Psoas muscle (tissue), 8 donors: Measurements from ENCODE around the gene CXXC4. TPM values are rescaled to one million over a fixed set of nuclear protein-coding genes. Genes with fewer than 3 reads are reported as not detected.

Source experiments
- ATAC-seq, 4 donors: fragments of 200-7000 bp; cut with Tn5 transposase; one replicate each; pipeline ENCODE4 v1.9.1; 2020; ENCODE audit warnings: moderate library complexity in 3 of 4, mild to moderate bottlenecking in 2 of 4
- DNase-seq, 2 donors: peaks; one replicate each; pipeline ENCODE4 v3.0.0-alpha.2; 2020
- H3K27ac ChIP-seq: fragments of 200-600 bp; one replicate; pipeline ENCODE4 v1.8.0; 2022
- H3K27me3 ChIP-seq, 3 donors: fragments of 200-600 bp in 1 of 3; one replicate each; pipeline versions ENCODE4 v1.6.1 to v1.8.0; 2013 to 2022; ENCODE audit warnings: low read length in 2 of 3, mild to moderate bottlenecking in 2 of 3, moderate library complexity in 1 of 3; ENCODE audit not compliant: insufficient read depth in 3 of 3
- H3K36me3 ChIP-seq, 2 donors: fragments of 200-600 bp in 1 of 2; one replicate each; pipeline versions ENCODE4 v1.6.1 to v1.8.0; 2013 to 2022; ENCODE audit warnings: low read depth in 1 of 2, mild to moderate bottlenecking in 1 of 2, moderate library complexity in 1 of 2; ENCODE audit not compliant: insufficient read depth in 1 of 2
- H3K4me1 ChIP-seq: fragments of 200-600 bp; one replicate; pipeline ENCODE4 v1.8.0; 2022
- H3K4me3 ChIP-seq: fragments of 200-600 bp; one replicate; pipeline ENCODE4 v1.8.0; 2022; ENCODE audit warnings: mild to moderate bottlenecking
- H3K9me3 ChIP-seq: fragments of 200-600 bp; one replicate; pipeline ENCODE4 v1.8.0; 2022
- CTCF ChIP-seq: fragments of 200-600 bp; IDR thresholded peaks from one replicate; pipeline ENCODE4 v1.8.0; 2022; ENCODE audit warnings: antibody characterized with exemption
- WGBS, 3 donors: extraction: QIAGEN DNeasy Blood & Tissue Kit; methylation state at CpG; one replicate each; pipeline versions ENCODE4 v1.1.6 to v1.1.7; 2013; 5-methylcytosine and 5-hydroxymethylcytosine counted together
- intact Hi-C, 2 donors: fragments of 100-400 bp; cut with DNase I; formaldehyde crosslinking; loops; one replicate each; pipeline versions ENCODE4 v1.11.0 to v1.14.2; 2022
- polyA plus RNA-seq, 3 donors: library from polyadenylated mRNA; stranded (reverse); fragments of 200-250 nt; gene quantifications; one replicate each; pipeline ENCODE4 v1.2.3, GENCODE V29; 2013
- total RNA-seq, 4 donors: library from RNA; stranded (reverse); fragmentation: NEBNext Ultra II Directional in 2 of 4; extraction: Animal tissue kit (Norgen Biotek cat#: 25700) in 2 of 4; gene quantifications; one replicate each; pipeline versions ENCODE4 v1.2.1 to v1.2.4, GENCODE V29; 2021 to 2023
- donor health status: healthy with polysubstance abuse.
- donor health status: DM: no; HTN: no; CAD: no; lungs with moderate emphysema.
- donor health status: Bipolar disorder and iron deficiency.
- donor health status: healthy.
- donor health status: DM: yes; HTN: yes; CAD: no.
- donor health status: DM: no; HTN: no; CAD: no.
- donor health status: DM: no; HTN: no; CAD: no.
- donor health status: DM: yes; HTN: yes; CAD: no.

Gene CXXC4
- total and polyA plus RNA-seq, 7 donors, result 0.05 to 0.36 (median 0.10) TPM

- H3K9me3 ChIP-seq, result no peaks in the 10 kb centered on the region
- no peak for DNase-seq
- 24 to 34% (median 28%) methylated on average over 5 of the region's 5 CpGs for WGBS, 3 donors
- H3K4me1 ChIP-seq, result no peaks in the 10 kb centered on the region
- TF ChIP-seq CTCF, result no peak
- no peaks in the 10 kb centered on the region for H3K36me3 ChIP-seq
- no peak overlapping the region for H3K4me3 ChIP-seq
- no peak for ATAC-seq
- H3K27me3 ChIP-seq, result no peaks in the 10 kb centered on the region
- intact Hi-C loops, result no loop called here
- H3K27ac ChIP-seq, result no peak overlapping the region
These were observed 48.0 kb downstream of the CXXC4 start for GRCh38 chr4:104446431-104447278.

DNA sequence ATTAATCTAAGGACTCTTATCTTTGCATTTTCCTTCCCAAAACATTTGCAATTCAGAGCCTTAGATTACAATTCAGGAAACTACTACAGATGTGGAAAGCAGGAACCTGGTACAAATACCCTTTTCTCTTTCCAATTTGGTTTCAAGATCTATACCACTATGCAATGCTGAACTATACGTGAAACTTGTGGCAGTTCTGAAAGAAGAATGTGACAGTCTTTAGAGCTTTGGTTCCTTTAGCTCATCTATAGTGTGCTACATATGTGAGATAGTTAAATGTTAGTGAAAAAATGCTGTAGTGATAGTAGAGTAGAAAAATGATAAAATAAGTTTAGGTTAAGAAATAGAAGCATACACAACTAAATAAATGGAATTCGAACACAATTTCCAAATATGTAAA, 50.0 kb downstream of the CXXC4 start:
- 59 to 90% (median 84%) methylated on average over 2 of the region's 2 CpGs for WGBS, 3 donors
- ATAC-seq (no peak), DNase-seq (no peak)

DNA sequence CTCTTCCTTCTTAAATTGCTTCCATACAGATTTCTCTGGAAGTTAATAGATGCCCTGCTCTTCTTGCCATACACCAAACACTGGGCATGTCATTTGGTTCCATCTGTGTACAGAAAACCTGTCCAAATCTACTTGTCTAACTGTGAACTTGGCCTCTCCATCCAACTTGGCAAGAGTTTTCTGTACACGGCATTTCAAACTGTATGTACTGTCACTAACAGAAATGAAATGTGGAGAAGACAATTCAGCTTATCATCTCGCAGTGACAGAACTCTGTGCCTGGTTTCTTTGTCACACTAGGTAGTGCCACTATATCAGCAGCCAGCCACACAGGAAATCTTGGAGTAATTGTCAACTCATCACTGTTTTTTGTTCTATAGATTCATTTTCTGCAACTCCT, 58.2 kb downstream of the CXXC4 start:
- TF ChIP-seq CTCF, result no peak
- no peaks in the 10 kb centered on the region for H3K36me3 ChIP-seq
- no peaks in the 10 kb centered on the region for H3K9me3 ChIP-seq
- H3K27ac ChIP-seq, result no peak overlapping the region
- ATAC-seq (no peak), DNase-seq (no peak)
- no peak overlapping the region for H3K4me3 ChIP-seq
- no peaks in the 10 kb centered on the region for H3K27me3 ChIP-seq
- no peaks in the 10 kb centered on the region for H3K4me1 ChIP-seq
- 27 to 37% (median 34%) methylated on average over 2 of the region's 2 CpGs for WGBS, 3 donors
- intact Hi-C loops, result no loop called here

More for the DNA sequence above, 50.0 kb downstream of the CXXC4 start:
- intact Hi-C loops, result no loop called here
- Histone ChIP-seq H3K27me3 (no peaks in the 10 kb centered on the region), H3K36me3 (no peaks in the 10 kb centered on the region), H3K4me1 (no peaks in the 10 kb centered on the region), H3K27ac (no peak overlapping the region), H3K4me3 (no peak overlapping the region), H3K9me3 (no peaks in the 10 kb centered on the region)
- no peak for TF ChIP-seq CTCF

- Histone ChIP-seq H3K4me3 (no peak overlapping the region), H3K4me1 (no peaks in the 10 kb centered on the region), H3K9me3 (no peaks in the 10 kb centered on the region), H3K36me3 (no peaks in the 10 kb centered on the region), H3K27me3 (no peaks in the 10 kb centered on the region), H3K27ac (no peak overlapping the region)
- intact Hi-C loops, result no loop called here
- WGBS, 3 donors, result 33 to 50% (median 34%) methylated on average over 2 of the region's 2 CpGs
- TF ChIP-seq CTCF, result no peak
- no peak for DNase-seq
- ATAC-seq, result no peak
These were observed 65.4 kb downstream of the CXXC4 start for GRCh38 chr4:104429150-104429741.
